KMS-11 (cell line): ENCODE results near the gene LDB3.

Experiments
- H2AFZ ChIP-seq: fragments of 200-600 bp; sonication (generic); 2 replicates; pipeline ENCODE4 v1.6.1; 2016; ENCODE audit warnings: antibody characterized with exemption, mixed run types, low read depth
- H3K27ac ChIP-seq: fragments of 200-600 bp; sonication (generic); 2 replicates; pipeline ENCODE4 v1.6.1; 2016; ENCODE audit warnings: mild to moderate bottlenecking, mixed run types
- H3K27me3 ChIP-seq: fragments of 200-600 bp; sonication (generic); 2 replicates; pipeline ENCODE4 v1.6.1; 2017; ENCODE audit warnings: mild to moderate bottlenecking, low read depth, mixed run types, moderate library complexity; ENCODE audit not compliant: insufficient read depth
- H3K36me3 ChIP-seq: fragments of 200-600 bp; sonication (generic); 2 replicates; pipeline ENCODE4 v1.6.1; 2017; ENCODE audit warnings: mild to moderate bottlenecking, mixed run types; ENCODE audit not compliant: insufficient read depth
- H3K4me1 ChIP-seq: fragments of 200-600 bp; sonication (generic); 2 replicates; pipeline ENCODE4 v1.6.1; 2016; ENCODE audit warnings: mild to moderate bottlenecking, low read depth, mixed run types; ENCODE audit not compliant: poor library complexity, severe bottlenecking
- H3K4me2 ChIP-seq: fragments of 200-600 bp; sonication (generic); 2 replicates; pipeline ENCODE4 v1.7.0; 2016; ENCODE audit warnings: mild to moderate bottlenecking, mixed run types
- H3K4me3 ChIP-seq: fragments of 200-600 bp; sonication (generic); IDR thresholded peaks from 2 replicates; pipeline ENCODE4 v1.6.1; 2017; ENCODE audit warnings: low read depth, low read length, mixed read lengths; ENCODE audit not compliant: insufficient read depth
- H3K79me2 ChIP-seq: fragments of 200-600 bp; sonication (generic); 2 replicates; pipeline ENCODE4 v1.6.1; 2016; ENCODE audit warnings: low read depth, mixed run types; ENCODE audit not compliant: insufficient read depth
- H3K9ac ChIP-seq: fragments of 200-600 bp; sonication (generic); 2 replicates; pipeline ENCODE4 v1.6.1; 2016; ENCODE audit warnings: mild to moderate bottlenecking, mixed run types
- H4K20me1 ChIP-seq: fragments of 200-600 bp; sonication (generic); 2 replicates; pipeline ENCODE4 v1.6.1; 2016; ENCODE audit warnings: mild to moderate bottlenecking, mixed run types; ENCODE audit not compliant: insufficient read depth
- CTCF ChIP-seq: fragments of 200-600 bp; sonication (generic); conservative IDR thresholded peaks from 2 replicates; pipeline ENCODE4 v1.6.1; 2017; ENCODE audit warnings: low read depth, mild to moderate bottlenecking, antibody characterized with exemption, low read length, moderate library complexity, mixed read lengths

The LDB3 gene

DNA sequence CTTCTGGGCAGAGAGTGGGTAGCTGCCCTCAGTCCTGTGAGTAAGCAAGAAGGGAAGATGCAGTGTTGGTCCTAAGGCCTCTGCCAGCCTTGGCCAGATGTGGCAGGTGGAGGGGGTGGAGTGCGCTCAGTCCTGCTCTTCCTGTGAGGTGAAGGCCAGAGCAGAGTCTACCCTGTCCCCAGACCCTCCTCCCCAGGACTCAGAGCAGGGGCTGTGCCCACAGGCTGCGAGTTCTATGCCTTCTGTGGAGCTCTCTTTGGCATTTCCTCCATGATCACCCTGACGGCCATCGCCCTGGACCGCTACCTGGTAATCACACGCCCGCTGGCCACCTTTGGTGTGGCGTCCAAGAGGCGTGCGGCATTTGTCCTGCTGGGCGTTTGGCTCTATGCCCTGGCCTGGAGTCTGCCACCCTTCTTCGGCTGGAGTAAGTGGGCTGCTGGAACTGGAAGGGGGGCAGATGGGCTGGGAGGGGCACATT, 10.0 kb upstream of the LDB3 start:
- Histone ChIP-seq H2AFZ (no peak overlapping the region), H3K36me3 (no peaks in the 10 kb centered on the region), H3K4me2 (no peak overlapping the region), H3K27me3 (no peaks in the 10 kb centered on the region), H3K4me1 (no peaks in the 10 kb centered on the region), H4K20me1 (no peaks in the 10 kb centered on the region), H3K79me2 (no peaks in the 10 kb centered on the region), H3K4me3 (no peak overlapping the region), H3K9ac (no peak overlapping the region), H3K27ac (no peak overlapping the region)
- no peak for TF ChIP-seq CTCF

- H3K4me2 ChIP-seq = no peak overlapping the region
- H3K79me2 ChIP-seq = no peaks in the 10 kb centered on the region
- H3K4me1 ChIP-seq = no peaks in the 10 kb centered on the region
- H3K36me3 ChIP-seq = no peaks in the 10 kb centered on the region
- no peak overlapping the region for H3K4me3 ChIP-seq
- no peak for TF ChIP-seq CTCF
- no peaks in the 10 kb centered on the region for H4K20me1 ChIP-seq
- no peak overlapping the region for H3K9ac ChIP-seq
- H3K27me3 ChIP-seq = no peaks in the 10 kb centered on the region
- H2AFZ ChIP-seq = no peak overlapping the region
- H3K27ac ChIP-seq = no peak overlapping the region
Measured at GRCh38 chr10:86658751-86659150, 9.6 kb upstream of the LDB3 start.

GRCh38 chr10:86659161-86659691, 9.1 kb upstream of the LDB3 start:
- Histone ChIP-seq H3K27me3 (no peaks in the 10 kb centered on the region), H3K4me1 (no peaks in the 10 kb centered on the region), H3K27ac (no peak overlapping the region), H3K4me2 (no peak overlapping the region), H3K36me3 (no peaks in the 10 kb centered on the region), H4K20me1 (no peaks in the 10 kb centered on the region), H3K79me2 (no peaks in the 10 kb centered on the region), H3K4me3 (no peak overlapping the region), H3K9ac (no peak overlapping the region), H2AFZ (no peak overlapping the region)
- TF ChIP-seq CTCF = no peak

DNA sequence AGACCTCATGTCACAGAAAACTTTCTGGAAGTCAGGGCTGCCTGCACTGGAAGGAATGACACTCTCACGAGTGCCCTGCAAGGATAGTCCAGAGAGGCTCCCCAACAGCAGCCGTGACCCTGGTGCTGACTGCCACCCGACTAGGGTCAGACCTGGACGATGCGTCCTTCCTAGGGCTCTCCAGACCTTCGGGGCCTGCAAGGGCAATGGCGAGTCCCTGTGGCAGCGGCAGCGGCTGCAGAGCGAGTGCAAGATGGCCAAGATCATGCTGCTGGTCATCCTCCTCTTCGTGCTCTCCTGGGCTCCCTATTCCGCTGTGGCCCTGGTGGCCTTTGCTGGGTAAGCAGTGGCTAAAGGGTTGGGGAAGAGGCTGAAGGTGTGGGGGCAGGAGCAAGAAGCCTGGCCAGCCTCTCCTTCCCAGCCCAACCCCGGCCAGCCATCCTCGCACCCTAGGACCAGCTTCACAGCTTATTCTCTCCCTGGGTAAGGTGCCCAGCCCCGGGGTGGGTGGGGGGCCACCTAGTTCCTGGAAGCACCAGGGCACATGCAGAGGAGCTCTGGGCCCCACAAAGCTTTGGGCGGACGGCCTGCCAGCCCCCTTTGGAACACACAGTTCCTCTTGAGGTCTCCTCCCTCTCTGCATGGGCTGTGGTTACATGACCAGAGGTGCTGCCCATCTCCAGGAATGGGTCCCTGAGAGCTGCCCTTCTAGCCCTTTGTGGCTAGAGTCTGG, 8.4 kb upstream of the LDB3 start:
- Histone ChIP-seq H3K4me1 (no peaks in the 10 kb centered on the region), H3K36me3 (no peaks in the 10 kb centered on the region), H3K27me3 (no peaks in the 10 kb centered on the region), H2AFZ (no peak overlapping the region), H3K4me3 (no peak overlapping the region), H3K27ac (no peak overlapping the region), H4K20me1 (no peaks in the 10 kb centered on the region), H3K9ac (no peak overlapping the region), H3K79me2 (no peaks in the 10 kb centered on the region), H3K4me2 (no peak overlapping the region)
- no peak for TF ChIP-seq CTCF
